AG08395 (cell line): ENCODE measurements around the gene USP10.
A peak's percentile ranks its signal among the peaks of the same experiment; 100 is the strongest.

ENCODE experiments used
- DNase-seq: peaks from one replicate; pipeline ENCODE4 v3.0.0; 2012; ENCODE audit warnings: mixed read lengths, low spot score

USP10 gene, protein sequence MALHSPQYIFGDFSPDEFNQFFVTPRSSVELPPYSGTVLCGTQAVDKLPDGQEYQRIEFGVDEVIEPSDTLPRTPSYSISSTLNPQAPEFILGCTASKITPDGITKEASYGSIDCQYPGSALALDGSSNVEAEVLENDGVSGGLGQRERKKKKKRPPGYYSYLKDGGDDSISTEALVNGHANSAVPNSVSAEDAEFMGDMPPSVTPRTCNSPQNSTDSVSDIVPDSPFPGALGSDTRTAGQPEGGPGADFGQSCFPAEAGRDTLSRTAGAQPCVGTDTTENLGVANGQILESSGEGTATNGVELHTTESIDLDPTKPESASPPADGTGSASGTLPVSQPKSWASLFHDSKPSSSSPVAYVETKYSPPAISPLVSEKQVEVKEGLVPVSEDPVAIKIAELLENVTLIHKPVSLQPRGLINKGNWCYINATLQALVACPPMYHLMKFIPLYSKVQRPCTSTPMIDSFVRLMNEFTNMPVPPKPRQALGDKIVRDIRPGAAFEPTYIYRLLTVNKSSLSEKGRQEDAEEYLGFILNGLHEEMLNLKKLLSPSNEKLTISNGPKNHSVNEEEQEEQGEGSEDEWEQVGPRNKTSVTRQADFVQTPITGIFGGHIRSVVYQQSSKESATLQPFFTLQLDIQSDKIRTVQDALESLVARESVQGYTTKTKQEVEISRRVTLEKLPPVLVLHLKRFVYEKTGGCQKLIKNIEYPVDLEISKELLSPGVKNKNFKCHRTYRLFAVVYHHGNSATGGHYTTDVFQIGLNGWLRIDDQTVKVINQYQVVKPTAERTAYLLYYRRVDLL

DNA sequence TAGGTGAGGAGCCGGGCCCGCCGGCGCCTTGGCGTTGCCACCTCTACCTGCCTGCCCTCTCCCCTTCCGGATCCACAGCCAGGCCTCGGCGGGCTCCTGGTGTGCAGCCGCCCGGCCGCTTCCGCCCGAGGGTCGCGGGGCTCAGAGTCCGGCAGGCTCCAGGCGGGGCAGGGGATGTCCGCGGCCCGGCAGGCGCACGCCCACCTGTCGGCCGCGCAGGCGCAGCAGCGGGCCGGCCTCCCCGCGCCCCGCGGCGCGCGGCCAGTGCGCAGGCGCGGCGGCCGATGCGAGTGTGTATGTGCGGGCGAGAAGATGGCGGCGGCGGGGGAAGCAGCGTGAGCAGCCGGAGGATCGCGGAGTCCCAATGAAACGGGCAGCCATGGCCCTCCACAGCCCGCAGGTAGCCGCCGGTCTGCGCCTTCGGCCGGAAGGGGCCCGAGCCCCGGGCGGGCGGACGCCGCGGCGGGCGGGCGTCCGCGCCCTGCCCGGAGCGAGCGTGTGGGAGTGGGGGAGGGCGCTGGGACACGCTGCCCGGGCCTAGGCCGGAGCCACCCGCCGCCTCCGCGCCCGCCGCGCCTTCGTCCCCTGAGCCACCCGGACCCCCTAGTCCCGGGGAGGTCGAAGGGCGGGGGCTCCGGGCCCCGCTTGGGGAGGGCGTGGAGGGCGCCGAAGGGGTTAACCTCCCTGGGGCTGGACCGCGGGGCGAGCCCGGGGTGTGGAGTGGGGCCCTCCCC lies at the start of gene USP10:
Gene USP10, plus strand, starts transcription at position 289 of the 734 bp plus-strand sequence. Its CDS starts 91 bp downstream, at position 380.
- peak; percentile 99 for DNase-seq

DNA sequence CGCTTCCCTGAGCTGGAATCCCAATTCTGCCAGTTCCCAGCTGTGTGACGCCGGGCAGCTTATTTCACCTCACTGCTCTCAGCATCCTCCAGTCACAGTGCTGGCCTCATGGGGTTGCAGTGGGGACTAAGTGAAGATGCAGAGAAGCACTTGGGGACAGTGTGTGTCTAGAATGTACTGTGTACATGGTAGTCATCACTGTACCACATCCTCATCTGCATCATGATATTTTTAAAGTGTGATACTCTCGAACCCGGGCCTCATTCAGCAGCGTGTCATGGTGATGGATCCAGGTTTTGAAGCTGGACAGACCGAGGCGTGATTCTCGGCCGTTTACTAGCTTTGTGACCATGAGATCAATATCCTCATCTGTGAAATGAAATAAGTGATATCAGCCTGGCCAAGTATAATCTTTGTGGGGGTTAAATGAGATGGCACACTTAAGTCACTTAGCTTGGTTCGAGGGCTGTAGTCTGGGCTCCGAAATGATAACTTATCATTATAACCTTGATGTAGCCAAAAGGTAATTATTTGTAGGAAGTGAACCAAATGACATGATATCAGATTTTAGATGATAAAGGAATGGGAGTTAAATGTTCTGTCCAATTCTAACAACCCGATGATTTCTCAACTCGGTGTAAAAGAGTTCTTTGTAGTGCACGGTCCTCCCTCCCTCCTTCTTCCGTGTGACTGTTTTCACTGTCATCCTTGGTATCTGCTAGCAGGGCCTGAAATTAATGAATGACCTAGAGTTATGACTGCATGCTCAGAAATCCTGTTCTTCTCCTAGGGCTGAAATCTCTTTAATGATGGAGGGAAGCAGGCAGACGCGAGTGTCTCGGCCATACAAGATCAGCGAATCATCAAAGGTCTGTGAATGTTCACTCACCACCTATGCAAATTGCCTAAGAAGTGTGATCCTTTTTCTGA lies 49.5 kb upstream of the USP10 start:
- peak; percentile 89 for DNase-seq

DNA sequence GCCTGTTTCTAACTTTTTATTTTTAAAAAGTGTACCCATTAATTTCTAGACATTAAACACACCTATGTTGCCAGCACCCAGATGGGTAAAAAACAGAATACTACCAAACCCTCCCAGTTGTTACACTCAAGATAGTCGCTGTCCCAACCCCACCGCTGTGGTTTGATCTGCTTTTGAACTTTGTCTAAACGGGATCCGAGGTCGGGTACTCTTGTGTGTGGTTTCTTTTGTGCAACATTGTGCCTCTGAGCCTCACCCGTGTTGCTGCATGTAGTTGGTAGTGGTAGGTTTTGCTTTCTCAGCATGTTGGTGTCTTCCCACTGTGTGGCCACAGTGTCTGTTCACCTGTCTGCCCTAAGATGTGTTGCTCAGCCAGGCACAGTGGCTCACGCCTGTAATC lies 47.2 kb upstream of the USP10 start:
- DNase-seq: no peak

DNA sequence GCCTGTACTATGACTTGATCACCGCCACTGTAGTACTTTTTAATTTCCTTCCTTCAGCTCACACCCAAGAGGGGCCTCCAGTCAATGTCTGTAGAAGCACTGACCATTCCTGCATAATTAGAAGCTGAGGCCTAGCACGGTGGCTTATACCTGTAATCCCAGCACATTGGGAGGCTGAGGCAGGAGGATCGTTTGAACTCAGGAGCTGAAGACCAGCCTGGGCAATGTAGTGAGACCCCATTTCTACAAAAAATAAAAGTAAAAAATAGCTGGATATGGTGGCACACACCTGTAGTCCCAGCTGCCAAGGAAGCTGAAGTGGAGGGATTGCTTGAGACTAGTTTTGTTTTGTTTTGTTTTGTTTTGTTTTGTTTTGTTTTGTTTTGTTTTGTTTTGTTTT lies 45.6 kb upstream of the USP10 start:
- no peak for DNase-seq

DNA sequence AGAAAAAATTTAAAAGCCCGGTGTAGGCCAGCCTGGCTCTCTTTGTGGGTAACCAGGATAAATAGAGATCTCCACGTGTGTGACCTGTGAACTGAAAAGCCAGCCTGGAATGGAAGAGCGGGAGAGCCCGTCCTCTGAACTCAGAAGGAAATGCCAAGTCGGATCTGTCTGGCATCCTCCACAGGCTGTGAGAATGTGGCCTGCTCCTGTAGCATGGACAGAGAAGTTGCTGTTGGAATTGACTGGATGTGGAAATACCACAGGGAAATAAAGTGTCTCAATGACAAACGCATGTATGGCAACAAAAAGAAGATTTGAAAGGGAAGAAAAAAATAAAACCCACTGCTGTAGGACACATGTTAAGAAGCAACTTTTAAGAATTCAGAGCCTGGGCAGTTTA lies 44.8 kb upstream of the USP10 start:
- DNase-seq: peak; percentile 40

DNA sequence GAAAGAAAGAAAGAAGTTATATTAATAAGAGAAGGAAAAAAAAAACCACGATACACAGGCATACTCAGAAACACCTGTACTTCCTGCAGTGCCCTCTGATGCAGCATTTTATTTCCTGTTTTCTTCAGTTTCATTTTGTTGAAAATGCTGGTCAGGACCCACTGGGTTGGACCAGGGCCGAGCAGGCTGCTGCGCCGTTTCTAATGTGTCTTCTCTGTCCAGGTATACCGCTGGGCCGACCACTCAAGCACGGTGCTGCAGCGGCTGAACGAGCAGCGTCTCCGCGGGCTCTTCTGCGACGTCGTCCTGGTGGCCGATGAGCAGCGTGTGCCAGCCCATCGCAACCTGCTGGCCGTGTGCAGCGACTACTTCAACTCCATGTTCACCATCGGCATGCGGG lies 43.2 kb upstream of the USP10 start:
- DNase-seq: no peak

DNA sequence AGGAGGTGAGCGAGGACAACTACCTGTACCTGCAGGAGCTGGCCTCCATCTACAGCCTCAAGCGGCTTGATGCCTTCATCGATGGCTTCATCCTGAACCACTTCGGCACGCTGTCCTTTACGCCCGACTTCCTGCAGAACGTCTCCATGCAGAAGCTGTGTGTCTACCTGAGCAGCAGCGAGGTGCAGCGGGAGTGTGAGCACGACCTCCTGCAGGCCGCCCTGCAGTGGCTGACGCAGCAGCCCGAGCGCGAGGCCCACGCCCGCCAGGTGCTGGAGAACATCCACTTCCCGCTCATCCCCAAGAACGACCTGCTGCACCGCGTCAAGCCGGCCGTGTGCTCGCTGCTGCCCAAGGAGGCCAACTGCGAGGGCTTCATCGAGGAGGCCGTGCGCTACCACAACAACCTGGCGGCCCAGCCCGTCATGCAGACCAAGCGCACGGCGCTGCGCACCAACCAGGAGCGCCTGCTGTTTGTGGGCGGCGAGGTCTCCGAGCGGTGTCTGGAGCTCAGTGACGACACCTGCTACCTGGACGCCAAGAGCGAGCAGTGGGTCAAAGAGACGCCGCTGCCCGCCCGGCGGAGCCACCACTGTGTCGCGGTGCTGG lies 42.5 kb upstream of the USP10 start:
- no peak for DNase-seq

DNA sequence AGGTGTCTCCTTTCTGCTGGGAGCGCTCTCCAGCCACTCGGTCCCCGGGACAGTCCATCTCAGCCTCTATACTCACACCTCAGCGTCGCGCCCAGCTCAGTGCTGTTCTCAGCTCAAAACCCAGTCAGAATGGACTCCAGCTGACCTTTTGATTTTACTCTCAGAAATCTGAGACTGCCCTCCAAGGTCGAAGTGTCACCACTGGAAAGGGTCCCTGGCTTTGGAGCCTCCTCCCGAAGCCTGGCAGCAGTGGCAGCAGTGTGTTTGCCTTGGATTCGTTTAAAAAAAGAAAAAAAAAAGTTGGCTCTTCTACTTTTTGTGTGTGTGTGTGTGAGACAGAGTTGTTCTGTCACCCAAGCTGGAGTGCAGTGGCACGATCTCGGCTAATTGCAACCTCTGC lies 41.1 kb upstream of the USP10 start:
- no peak for DNase-seq

DNA sequence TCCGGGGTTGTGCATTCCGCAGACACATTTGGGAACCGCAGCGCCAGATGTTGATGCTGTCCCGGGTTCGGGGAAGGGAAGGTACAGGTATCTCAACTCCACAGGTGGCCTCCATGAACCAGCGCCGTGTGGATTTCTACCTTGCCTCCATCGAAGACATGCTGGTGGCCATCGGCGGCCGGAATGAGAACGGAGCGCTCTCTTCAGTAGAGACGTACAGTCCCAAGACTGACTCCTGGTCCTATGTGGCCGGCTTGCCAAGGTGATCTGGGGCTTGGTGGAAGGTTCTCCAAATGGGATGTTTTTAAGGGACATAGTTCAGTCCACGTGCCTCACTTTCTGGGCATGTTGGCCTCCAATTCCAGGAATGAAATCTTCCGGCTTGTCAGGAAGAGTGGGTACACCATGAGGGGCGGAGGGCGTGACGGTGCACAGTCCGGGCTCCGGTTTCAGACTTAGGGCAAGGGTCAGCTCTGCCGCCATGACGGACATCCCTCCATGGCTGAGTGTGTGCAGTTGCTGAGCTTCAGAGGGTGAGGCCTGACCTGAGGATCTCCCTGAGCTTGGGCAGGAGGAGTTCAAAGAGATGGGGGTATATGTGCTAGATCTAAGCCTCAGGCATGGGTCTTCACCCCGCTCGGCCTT lies 40.0 kb upstream of the USP10 start:
- DNase-seq: no peak

DNA sequence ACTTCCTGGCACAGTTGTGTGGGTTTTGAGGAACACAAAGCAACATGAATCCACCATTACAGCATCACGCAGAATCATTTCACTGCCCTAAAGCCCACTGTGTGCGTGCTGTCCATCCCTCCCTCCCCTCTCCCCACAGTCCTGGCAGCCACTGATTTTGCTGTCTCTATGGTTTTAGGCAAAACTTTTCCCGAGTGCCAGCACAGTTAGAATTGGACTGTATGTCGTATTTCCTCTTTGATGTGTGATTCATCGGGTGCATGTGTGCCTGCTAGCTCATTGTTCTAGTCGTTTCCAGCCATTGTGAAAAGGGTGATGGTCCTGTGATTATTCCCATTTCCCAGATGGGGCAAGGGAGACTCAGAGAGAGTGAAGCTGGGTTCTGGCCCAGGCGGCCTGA lies 38.8 kb upstream of the USP10 start:
- peak; percentile 10 for DNase-seq

DNA sequence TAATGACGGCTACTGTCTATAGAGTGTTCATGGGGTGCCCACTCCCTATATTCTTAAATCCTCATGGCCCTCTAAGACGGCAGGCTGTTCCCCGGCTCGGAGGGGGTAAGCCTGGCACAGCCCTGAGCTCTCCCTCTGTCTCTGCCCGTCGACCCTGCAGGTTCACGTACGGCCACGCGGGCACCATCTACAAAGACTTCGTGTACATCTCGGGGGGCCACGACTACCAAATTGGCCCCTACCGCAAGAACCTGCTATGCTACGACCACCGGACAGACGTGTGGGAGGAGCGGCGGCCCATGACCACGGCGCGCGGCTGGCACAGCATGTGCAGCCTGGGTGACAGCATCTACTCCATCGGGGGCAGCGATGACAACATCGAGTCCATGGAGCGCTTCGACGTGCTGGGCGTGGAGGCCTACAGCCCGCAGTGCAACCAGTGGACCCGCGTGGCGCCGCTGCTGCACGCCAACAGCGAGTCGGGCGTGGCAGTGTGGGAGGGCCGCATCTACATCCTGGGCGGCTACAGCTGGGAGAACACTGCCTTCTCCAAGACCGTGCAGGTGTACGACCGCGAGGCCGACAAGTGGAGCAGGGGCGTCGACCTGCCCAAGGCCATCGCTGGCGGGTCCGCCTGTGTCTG lies 38.3 kb upstream of the USP10 start:
- DNase-seq: no peak

DNA sequence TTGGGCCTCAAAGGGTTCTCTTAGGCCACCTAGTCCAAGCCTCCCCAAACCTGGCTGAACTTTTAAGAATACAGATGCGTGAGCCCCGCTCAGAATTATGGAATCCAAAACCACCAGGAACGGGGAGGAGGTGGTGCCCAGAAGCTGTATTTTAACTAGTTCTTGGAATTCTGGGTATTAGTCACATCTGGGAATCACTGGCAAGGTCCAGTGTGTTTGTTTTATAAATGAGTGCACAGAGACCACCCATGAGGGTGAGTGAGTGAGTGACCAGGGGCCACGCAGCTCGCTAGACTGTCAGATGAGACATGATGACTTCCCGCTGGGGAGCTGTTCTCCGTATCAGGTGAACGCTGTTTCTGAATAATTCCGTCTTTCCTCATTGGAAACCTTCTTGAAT lies 37.3 kb upstream of the USP10 start:
- DNase-seq: no peak

DNA sequence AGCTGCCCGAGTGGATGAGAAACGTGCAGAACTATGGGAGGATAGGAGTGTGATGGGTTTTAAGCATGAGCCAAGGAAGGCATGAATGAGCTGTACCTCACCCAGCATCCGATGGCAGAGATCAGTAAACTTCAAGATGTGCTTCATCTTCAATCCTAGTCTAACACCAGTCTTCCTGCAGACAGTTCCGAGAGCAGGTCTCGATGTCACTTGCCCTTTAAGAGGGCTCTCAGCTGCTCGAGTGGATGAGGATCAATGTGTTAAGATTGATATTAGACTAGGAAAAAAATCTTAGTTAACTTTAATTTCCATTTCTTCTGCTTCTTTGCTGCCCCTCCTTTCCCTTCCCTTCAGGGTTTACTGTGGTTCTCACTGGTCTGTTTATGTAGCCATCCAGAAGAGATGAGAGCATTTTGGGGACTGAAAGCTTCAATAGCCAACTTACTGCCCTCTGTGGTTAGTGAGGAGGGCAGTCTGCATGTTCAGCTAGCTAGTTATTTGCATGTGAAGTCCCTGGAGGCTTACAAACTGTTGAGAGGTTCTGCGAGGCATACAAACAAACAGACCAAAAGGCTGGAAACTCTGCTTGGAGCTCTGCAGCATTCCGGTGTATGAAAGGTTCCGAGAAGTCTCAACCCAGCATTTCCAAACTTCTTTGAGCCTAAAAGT lies 36.2 kb upstream of the USP10 start:
- DNase-seq: no peak

DNA sequence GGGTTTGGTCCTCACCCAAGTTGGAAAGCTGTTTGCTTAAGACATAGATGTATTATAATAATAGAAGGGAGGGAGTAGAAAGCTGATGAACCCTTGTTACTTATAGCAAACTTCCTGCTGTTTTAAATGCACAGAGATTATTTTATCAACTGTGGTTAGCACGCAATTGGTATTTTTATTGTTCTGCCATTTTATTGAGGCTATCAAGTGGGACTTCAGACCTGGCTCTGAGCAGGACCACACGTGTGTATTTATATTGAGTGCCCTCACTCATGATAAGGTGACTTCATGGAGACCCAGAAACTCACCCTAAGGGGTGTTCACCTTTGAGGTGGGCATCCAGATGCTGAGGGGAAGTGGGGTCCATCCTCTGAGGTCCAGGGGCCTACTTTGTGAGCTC lies 34.4 kb upstream of the USP10 start:
- DNase-seq: no peak

DNA sequence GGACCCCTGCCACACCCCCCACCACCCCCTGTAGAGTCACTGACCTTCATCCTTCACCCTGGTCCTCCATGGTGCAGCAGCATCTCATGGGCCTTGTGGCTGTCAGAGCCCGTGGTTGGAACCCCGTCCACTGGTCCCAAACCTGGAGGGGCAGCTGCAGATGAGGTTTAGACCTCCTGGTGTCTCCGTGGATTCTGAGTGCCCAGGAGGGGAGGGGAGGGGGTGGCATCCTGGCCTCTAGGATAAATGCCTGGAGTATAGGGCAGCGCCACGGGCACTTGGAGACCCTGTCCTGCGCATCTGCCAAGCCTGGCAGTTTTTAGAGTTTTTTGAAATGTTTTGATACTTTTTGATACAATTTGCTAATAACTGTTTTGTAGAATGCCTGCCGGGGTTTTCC lies 34.0 kb upstream of the USP10 start:
- no peak for DNase-seq

DNA sequence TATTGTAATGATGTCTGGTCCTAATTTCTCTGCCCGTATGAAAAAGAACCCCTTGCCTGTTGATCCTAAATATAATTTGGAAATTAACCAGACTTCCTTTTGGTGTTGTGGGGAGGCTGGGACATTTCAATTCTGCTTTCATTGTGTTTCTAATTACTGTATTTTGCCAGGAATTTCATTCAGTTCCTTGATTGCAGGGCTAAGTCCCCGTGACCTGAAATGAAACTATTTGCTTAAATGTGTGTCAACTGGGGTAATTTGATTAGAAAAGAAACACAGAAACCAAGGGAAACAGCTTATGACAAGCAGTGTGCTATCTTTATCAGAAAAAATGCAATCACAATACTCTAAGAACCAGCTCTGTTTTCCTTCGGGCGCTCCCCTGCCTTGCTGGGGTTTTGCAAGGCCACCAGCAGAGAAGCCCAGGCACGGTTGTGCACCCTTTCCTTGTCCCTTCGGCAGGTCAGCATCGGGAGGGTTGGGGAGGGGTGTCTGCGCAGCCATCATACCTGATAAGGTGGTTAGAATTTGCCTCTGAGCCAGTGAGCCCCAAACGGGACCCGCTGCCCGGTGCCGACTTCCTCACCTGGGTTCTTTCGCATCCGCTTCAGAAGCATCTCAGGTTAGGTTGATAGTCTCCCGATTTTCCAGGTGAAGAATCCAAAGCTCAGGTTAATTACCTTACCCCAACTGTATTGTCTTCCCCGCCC lies 32.0 kb upstream of the USP10 start:
- DNase-seq: no peak

DNA sequence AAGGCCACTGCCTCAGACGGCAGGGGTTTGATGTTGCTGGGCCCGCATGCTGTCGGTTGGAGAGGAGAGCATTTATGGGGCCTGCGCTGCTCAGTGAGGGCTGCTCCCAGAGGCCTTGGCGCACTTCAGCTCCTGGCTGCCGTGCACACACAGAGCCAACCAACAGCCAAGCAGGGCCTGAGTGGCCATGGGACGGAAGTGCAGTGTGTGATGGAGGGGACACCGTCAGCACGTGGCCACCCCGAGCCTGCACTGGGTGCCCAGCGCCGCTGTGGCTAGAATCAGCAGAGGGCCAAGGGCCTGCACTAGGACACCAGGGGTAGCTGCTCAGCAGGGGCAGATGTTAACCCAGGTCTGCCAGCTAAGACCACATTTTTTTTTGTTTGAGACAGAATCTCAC lies 29.7 kb upstream of the USP10 start:
- no peak for DNase-seq

DNA sequence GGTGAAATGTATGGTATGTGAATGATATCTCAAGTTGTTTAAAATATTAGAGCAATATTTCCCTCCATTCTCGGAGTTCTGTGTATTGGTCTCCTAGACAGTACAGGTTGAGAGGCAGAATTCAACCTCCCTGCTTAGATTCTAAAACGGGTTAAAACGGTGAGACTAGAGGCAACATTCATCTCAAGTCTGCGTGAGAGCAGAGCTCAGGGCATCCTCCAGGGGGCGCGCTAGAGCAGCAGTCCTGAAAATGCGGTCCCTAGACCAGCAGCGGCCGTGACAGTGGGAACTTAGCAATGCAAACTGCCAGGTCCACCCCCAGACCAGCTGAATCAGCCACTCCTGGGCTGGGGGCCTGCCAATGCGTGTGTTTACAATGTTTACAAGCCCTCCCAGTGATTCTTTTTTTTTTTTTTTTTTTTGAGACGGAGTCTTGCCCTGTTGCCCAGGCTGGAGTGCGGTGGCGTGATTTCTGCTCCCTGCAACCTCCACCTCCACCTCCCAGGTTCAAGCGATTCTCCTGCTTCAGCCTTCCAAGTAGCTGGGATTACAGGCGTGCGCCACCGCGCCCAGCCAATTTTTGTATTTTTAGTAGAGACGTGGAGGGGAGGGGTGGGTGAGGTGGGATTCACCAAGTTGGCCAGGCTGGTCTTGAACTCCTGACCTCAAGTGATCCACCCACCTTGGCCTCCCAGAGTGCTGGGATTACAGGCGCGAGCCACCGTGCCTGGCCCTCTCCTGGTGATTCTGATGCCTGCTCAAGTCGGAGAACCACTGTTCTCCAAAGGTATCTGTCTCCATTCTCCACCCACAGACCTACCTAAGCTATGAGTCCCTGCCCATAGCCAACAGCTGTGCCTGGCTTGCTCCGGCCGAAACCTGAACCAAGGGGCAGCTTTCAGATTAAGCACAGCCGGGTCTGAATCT lies 27.3 kb upstream of the USP10 start:
- DNase-seq: peak; percentile 90
